Vagina (tissue), 2 donors: ENCODE results near the gene SYT11.

ENCODE experiments used
- POLR2A ChIP-seq, 2 donors: fragments of 450-650 bp; IDR thresholded peaks; one replicate each; pipeline ENCODE4 v1.6.1; 2017; ENCODE audit warnings: antibody characterized with exemption in 2 of 2, mild to moderate bottlenecking in 2 of 2, moderate library complexity in 2 of 2
- TF ChIP-seq, protein P1 (sequence below), 3 experiments: fragments of 450-650 bp in 2 of 3; fragments of 200-600 bp in 1 of 3; sonication (generic) in 1 of 3; IDR thresholded peaks; one replicate each; pipeline ENCODE4 v1.5.1; 2017 to 2019; ENCODE audit warnings: antibody characterized with exemption in 3 of 3, mild to moderate bottlenecking in 2 of 3, moderate library complexity in 2 of 3

DNA sequence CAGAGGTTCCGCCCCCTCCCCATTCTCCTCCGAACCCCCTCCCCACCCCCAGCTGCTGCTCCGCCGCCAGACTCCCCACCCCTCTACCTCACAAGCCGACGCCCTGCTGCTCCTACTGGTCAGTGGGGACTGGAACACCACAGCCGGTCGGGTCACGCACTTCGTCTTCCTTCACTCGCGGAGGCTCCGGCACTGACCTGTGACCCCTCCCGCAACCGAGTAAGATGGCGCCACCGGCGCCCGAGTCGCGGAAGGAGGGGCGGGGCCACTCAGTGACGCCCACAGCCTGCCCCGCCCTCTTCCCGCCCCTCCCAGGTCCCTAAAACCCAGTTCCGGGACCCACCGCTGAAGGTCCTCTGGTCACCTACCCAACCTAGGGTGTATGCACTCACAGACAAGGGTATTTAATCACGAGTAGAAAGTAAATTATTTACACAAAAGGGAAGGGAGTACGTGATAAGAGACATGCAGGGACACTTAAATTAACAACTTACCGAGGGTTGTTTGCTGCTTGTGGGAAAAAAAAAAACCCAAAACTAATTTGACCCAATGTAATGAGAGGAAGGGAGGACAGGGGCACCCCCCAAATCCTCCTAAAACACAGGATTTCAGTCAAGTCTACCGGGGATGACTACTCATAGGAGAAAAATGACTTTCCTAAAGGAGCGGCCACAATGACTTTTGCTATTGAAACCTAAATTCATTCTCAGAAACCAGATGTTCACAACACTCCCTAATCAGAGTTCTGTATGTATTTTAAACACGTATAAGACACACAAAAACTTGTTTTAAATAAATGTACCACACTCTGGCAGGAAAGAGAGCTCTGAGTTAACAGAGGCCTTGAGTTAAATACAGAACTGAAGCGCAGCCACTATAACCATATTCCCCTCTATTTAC, 52.0 kb downstream of the SYT11 start, which contains the start of gene RIT1:
- TF ChIP-seq, protein P1, sequence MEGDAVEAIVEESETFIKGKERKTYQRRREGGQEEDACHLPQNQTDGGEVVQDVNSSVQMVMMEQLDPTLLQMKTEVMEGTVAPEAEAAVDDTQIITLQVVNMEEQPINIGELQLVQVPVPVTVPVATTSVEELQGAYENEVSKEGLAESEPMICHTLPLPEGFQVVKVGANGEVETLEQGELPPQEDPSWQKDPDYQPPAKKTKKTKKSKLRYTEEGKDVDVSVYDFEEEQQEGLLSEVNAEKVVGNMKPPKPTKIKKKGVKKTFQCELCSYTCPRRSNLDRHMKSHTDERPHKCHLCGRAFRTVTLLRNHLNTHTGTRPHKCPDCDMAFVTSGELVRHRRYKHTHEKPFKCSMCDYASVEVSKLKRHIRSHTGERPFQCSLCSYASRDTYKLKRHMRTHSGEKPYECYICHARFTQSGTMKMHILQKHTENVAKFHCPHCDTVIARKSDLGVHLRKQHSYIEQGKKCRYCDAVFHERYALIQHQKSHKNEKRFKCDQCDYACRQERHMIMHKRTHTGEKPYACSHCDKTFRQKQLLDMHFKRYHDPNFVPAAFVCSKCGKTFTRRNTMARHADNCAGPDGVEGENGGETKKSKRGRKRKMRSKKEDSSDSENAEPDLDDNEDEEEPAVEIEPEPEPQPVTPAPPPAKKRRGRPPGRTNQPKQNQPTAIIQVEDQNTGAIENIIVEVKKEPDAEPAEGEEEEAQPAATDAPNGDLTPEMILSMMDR (IDR thresholded peaks at IDR 0.05) = peak in 1 of 3 experiments; percentile 30
- peak in 1 of 2 donors; percentile 72 for TF ChIP-seq POLR2A (IDR thresholded peaks at IDR 0.05)
